ENCODE measurements around the gene NTNG1. TPM values are rescaled to one million over a fixed set of nuclear protein-coding genes. Genes with fewer than 3 reads are reported as not detected.

NTNG1 gene
- total and polyA plus RNA-seq, 2 of the 13 experiments (the other 11 are each of a cell fraction or from before 2014, with no cell fraction given) = not detected

- TF ChIP-seq, protein P1, sequence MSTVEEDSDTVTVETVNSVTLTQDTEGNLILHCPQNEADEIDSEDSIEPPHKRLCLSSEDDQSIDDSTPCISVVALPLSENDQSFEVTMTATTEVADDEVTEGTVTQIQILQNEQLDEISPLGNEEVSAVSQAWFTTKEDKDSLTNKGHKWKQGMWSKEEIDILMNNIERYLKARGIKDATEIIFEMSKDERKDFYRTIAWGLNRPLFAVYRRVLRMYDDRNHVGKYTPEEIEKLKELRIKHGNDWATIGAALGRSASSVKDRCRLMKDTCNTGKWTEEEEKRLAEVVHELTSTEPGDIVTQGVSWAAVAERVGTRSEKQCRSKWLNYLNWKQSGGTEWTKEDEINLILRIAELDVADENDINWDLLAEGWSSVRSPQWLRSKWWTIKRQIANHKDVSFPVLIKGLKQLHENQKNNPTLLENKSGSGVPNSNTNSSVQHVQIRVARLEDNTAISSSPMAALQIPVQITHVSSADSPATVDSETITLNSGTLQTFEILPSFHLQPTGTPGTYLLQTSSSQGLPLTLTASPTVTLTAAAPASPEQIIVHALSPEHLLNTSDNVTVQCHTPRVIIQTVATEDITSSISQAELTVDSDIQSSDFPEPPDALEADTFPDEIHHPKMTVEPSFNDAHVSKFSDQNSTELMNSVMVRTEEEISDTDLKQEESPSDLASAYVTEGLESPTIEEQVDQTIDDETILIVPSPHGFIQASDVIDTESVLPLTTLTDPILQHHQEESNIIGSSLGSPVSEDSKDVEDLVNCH (CRISPR knock-in tag; IDR thresholded peaks at IDR 0.05) = no peak
- TF ChIP-seq KLF12 (CRISPR knock-in tag; IDR thresholded peaks at IDR 0.05; ENCODE audit: borderline replicate concordance) = no peak
- TF ChIP-seq IKZF4 (CRISPR knock-in tag; IDR thresholded peaks at IDR 0.05; ENCODE audit: borderline replicate concordance, low read depth, not compliant biosample characterization) = no peak
- TF ChIP-seq SP5 (CRISPR knock-in tag; IDR thresholded peaks at IDR 0.05; ENCODE audit: borderline replicate concordance, low read depth) = no peak
- no peak for TF ChIP-seq ZNF10 (CRISPR knock-in tag; IDR thresholded peaks at IDR 0.05; ENCODE audit: borderline replicate concordance, low read depth)
- no peak for TF ChIP-seq ZNF777 (CRISPR knock-in tag; IDR thresholded peaks at IDR 0.05)
- TF ChIP-seq SALL2 (CRISPR knock-in tag; IDR thresholded peaks at IDR 0.05) = no peak
- no peak for TF ChIP-seq GFI1 (CRISPR knock-in tag; IDR thresholded peaks at IDR 0.05; ENCODE audit: borderline replicate concordance)
- no peak for TF ChIP-seq DNMT1 (CRISPR knock-in tag; IDR thresholded peaks at IDR 0.05)
Measured at GRCh38 chr1:107459204-107459904, 318.5 kb downstream of the NTNG1 start (continued).

- ChIA-PET CTCF (ENCODE audit: low intra/inter-chr PET ratio, low total read pairs) (no interaction called here), POLR2A (no interaction called here)
- H3K9ac ChIP-seq (ENCODE audit: insufficient read depth, low read depth, low read length) = no peak overlapping the region
- no peaks in the 10 kb centered on the region for H3K9me3 ChIP-seq (ENCODE audit: low read length)
- no peak overlapping the region for H3K4me3 ChIP-seq (replicated peaks in 1 of 3; ENCODE audit: insufficient read depth in 1 of 3, low read depth in 2 of 3, low read length in 3 of 3)
- H3K4me2 ChIP-seq (ENCODE audit: low read depth, low read length) = no peak overlapping the region
- no TSS peak for BruUV-seq (replicated peaks)
- 64% methylated on average over 8 of the region's 8 CpGs for WGBS (ENCODE audit: low lambda C conversion rate)
- H3K27ac ChIP-seq (ENCODE audit: extremely low read length, insufficient read depth, low read length) = no peak overlapping the region
- intact Hi-C loops (cut with micrococcal nuclease; ENCODE audit: unreplicated experiment) = no loop called here
- H3K27me3 ChIP-seq (ENCODE audit: control insufficient read depth in 1 of 2, insufficient read depth in 2 of 2, low read length in 2 of 2) = peaks cover 0 to 1% of the 10 kb centered on the region in 2 experiments; a peak in 1 of 5 replicates
- no peak overlapping the region for H2AFZ ChIP-seq (ENCODE audit: low read length)
- H3K4me1 ChIP-seq (ENCODE audit: insufficient read depth, low read length) = no peaks in the 10 kb centered on the region
- no peaks in the 10 kb centered on the region for H3K79me2 ChIP-seq (ENCODE audit: insufficient read depth, low read length)
- DNase-seq (ENCODE audit: low spot score) (no peak), ATAC-seq (no peak), FAIRE-seq (no peak)
- TF ChIP-seq MAX (IDR thresholded peaks at IDR 0.05) (no peak), PHF8 (CRISPR knock-in tag; IDR thresholded peaks at IDR 0.05) (no peak), ZFX (CRISPR knock-in tag; IDR thresholded peaks at IDR 0.05; ENCODE audit: low read depth) (no peak), WIZ (CRISPR knock-in tag; IDR thresholded peaks at IDR 0.05) (no peak), NR3C1 (CRISPR knock-in tag; IDR thresholded peaks at IDR 0.05) (no peak)
- H4K20me1 ChIP-seq (ENCODE audit: insufficient read depth, low read length) = no peaks in the 10 kb centered on the region
- no peaks in the 10 kb centered on the region for H3K36me3 ChIP-seq (replicated peaks in 1 of 2; ENCODE audit: control insufficient read depth in 1 of 2, insufficient read depth in 2 of 2, low read length in 2 of 2)
- in situ Hi-C loops (cut with HindIII; ENCODE audit: extremely low pct_ligation_motif_present, low pct_unique_long_range_greater_than_20kb) = no loop called here
Measured at GRCh38 chr1:107460035-107460434, 319.2 kb downstream of the NTNG1 start.
